H9 (cell line): Measurements from ENCODE around the gene LHFPL6. TPM values are rescaled to one million over a fixed set of nuclear protein-coding genes. Genes with fewer than 3 reads are reported as not detected.

Source experiments
- DNase-seq: peaks from one replicate; pipeline ENCODE4 v3.0.0-alpha.2; 2017
- H2AFZ ChIP-seq: one replicate; pipeline ENCODE4 v1.6.1; 2013; ENCODE audit warnings: mild to moderate bottlenecking, low read length, control low read depth, moderate library complexity
- H2AK5ac ChIP-seq: 2 replicates; pipeline ENCODE4 v1.6.1; 2013; ENCODE audit warnings: low read length, control low read depth, mixed read lengths; ENCODE audit not compliant: insufficient read length
- H2BK120ac ChIP-seq: one replicate; pipeline ENCODE4 v1.6.1; 2013; ENCODE audit warnings: low read depth, mild to moderate bottlenecking, low read length, control low read depth, inconsistent platforms; ENCODE audit not compliant: poor library complexity, severe bottlenecking
- H2BK12ac ChIP-seq: 2 replicates; pipeline ENCODE4 v1.6.1; 2013; ENCODE audit warnings: low read length, control low read depth, mixed read lengths, low read depth; ENCODE audit not compliant: insufficient read length
- H2BK15ac ChIP-seq: 2 replicates; pipeline ENCODE4 v1.6.1; 2013; ENCODE audit warnings: low read depth, low read length, control low read depth
- H2BK20ac ChIP-seq: one replicate; pipeline ENCODE4 v1.6.1; 2013; ENCODE audit warnings: low read depth, mild to moderate bottlenecking, low read length, control low read depth, inconsistent platforms; ENCODE audit not compliant: poor library complexity, severe bottlenecking
- H2BK5ac ChIP-seq: 2 replicates; pipeline ENCODE4 v1.6.1; 2013; ENCODE audit warnings: low read length, control low read depth, mixed read lengths; ENCODE audit not compliant: insufficient read length
- H3K14ac ChIP-seq: 2 replicates; pipeline ENCODE4 v1.6.1; 2013; ENCODE audit warnings: low read length, control low read depth; ENCODE audit not compliant: insufficient read depth
- H3K18ac ChIP-seq: 2 replicates; pipeline ENCODE4 v1.6.1; 2013; ENCODE audit warnings: low read depth, mild to moderate bottlenecking, mixed read lengths, low read length, control low read depth; ENCODE audit not compliant: insufficient read length
- H3K23ac ChIP-seq: 2 replicates; pipeline ENCODE4 v1.6.1; 2013; ENCODE audit warnings: low read length, control low read depth, mixed read lengths, low read depth; ENCODE audit not compliant: insufficient read length
- H3K23me2 ChIP-seq: 2 replicates; pipeline ENCODE4 v1.6.1; 2013; ENCODE audit warnings: low read depth, mild to moderate bottlenecking, mixed read lengths, low read length, control low read depth; ENCODE audit not compliant: insufficient read length, poor library complexity, severe bottlenecking
- H3K27ac ChIP-seq: 2 replicates; pipeline ENCODE4 v1.5.1; 2013; ENCODE audit warnings: low read length, control low read depth, mixed read lengths, low read depth; ENCODE audit not compliant: insufficient read length
- H3K27me3 ChIP-seq: 2 replicates; pipeline ENCODE4 v1.6.1; 2013; ENCODE audit warnings: low read length, control low read depth, inconsistent platforms; ENCODE audit not compliant: insufficient read depth
- H3K4ac ChIP-seq: 2 replicates; pipeline ENCODE4 v1.6.1; 2013; ENCODE audit warnings: low read depth, mild to moderate bottlenecking, control low read depth, inconsistent platforms, low read length, moderate library complexity
- H3K4me1 ChIP-seq: 2 replicates; pipeline ENCODE4 v1.6.1; 2013; ENCODE audit warnings: low read length, control low read depth, inconsistent platforms; ENCODE audit not compliant: insufficient read depth
- H3K4me2 ChIP-seq: 2 replicates; pipeline ENCODE4 v1.6.1; 2013; ENCODE audit warnings: low read length, control low read depth, mixed read lengths; ENCODE audit not compliant: insufficient read length, insufficient read depth
- H3K56ac ChIP-seq: 2 replicates; pipeline ENCODE4 v1.6.1; 2013; ENCODE audit warnings: low read depth, mild to moderate bottlenecking, mixed read lengths, low read length, control low read depth; ENCODE audit not compliant: insufficient read length
- H3K79me1 ChIP-seq: 2 replicates; pipeline ENCODE4 v1.6.1; 2013; ENCODE audit warnings: low read depth, mild to moderate bottlenecking, moderate library complexity, low read length, control low read depth, inconsistent platforms; ENCODE audit not compliant: insufficient read depth, poor library complexity, severe bottlenecking
- H3K79me2 ChIP-seq: 2 replicates; pipeline ENCODE4 v1.6.1; 2013; ENCODE audit warnings: low read length, control low read depth, inconsistent platforms; ENCODE audit not compliant: insufficient read depth
- H3K9ac ChIP-seq: 2 replicates; pipeline ENCODE4 v1.6.1; 2013; ENCODE audit warnings: low read length, control low read depth, mixed read lengths; ENCODE audit not compliant: insufficient read length; ENCODE audit errors: extremely low read depth
- H3K9me3 ChIP-seq: one replicate; pipeline ENCODE4 v1.6.1; 2013; ENCODE audit warnings: low read depth, low read length, inconsistent platforms; ENCODE audit not compliant: control insufficient read depth
- H3T11ph ChIP-seq: one replicate; pipeline ENCODE4 v1.6.1; 2013; ENCODE audit warnings: mild to moderate bottlenecking, low read length, control low read depth, inconsistent platforms
- H4K20me1 ChIP-seq: one replicate; pipeline ENCODE4 v1.6.1; 2013; ENCODE audit not compliant: control insufficient read depth, insufficient read length, insufficient read depth
- H4K5ac ChIP-seq: 2 replicates; pipeline ENCODE4 v1.6.1; 2013; ENCODE audit warnings: low read depth, mild to moderate bottlenecking, mixed read lengths, low read length, control low read depth; ENCODE audit not compliant: insufficient read length
- H4K8ac ChIP-seq: replicated peaks from 2 replicates; pipeline ENCODE4 v1.6.1; 2013; ENCODE audit warnings: low read length, control low read depth, mixed read lengths, low read depth; ENCODE audit not compliant: insufficient read length
- H4K91ac ChIP-seq: 2 replicates; pipeline ENCODE4 v1.6.1; 2013; ENCODE audit warnings: low read depth, mild to moderate bottlenecking, moderate library complexity, mixed read lengths, low read length, control low read depth; ENCODE audit not compliant: insufficient read length
- H3K27ac Mint-ChIP-seq, 3 experiments: 2 replicates in 2 of 3; 3 replicates in 1 of 3; pipeline ENCODE4 v1.8.0; 2020 to 2021; ENCODE audit warnings: mixed read lengths in 3 of 3, mild to moderate bottlenecking in 1 of 3, moderate library complexity in 1 of 3
- H3K27me3 Mint-ChIP-seq: 2 replicates; pipeline ENCODE4 v1.8.0; 2021; ENCODE audit warnings: low read depth, mild to moderate bottlenecking, moderate library complexity, mixed read lengths
- H3K36me3 Mint-ChIP-seq, 3 experiments: 2 replicates in 2 of 3; 3 replicates in 1 of 3; pipeline ENCODE4 v1.8.0; 2020 to 2021; ENCODE audit warnings: low read depth in 3 of 3, mixed read lengths in 3 of 3; ENCODE audit not compliant: insufficient read depth in 1 of 3
- H3K4me1 Mint-ChIP-seq, 2 experiments: 2 replicates each; pipeline ENCODE4 v1.8.0; 2020; ENCODE audit warnings: mixed read lengths in 2 of 2
- H3K4me3 Mint-ChIP-seq, 2 experiments: 2 replicates in 1 of 2; 3 replicates in 1 of 2; pipeline ENCODE4 v1.8.0; 2020 to 2021; ENCODE audit warnings: mild to moderate bottlenecking in 2 of 2, mixed read lengths in 2 of 2, moderate library complexity in 1 of 2
- H3K9me3 Mint-ChIP-seq, 2 experiments: 2 replicates in 1 of 2; 3 replicates in 1 of 2; pipeline ENCODE4 v1.8.0; 2020; ENCODE audit warnings: mild to moderate bottlenecking in 2 of 2, mixed read lengths in 2 of 2, moderate library complexity in 1 of 2
- CTCF ChIP-seq: fragments of 200-600 bp; sonication (generic); conservative IDR thresholded peaks from 3 replicates; pipeline ENCODE4 v1.8.0; 2021; ENCODE audit warnings: antibody characterized with exemption, mild to moderate bottlenecking
- WGBS: extraction: QIAGEN DNeasy Blood & Tissue Kit; methylation state at CpG from one replicate; pipeline ENCODE4 v1.1.7; 2013; ENCODE audit warnings: missing lambda C conversion rate, low lambda C conversion rate, mixed read lengths; ENCODE audit not compliant: insufficient read length; ENCODE audit errors: extremely low coverage; 5-methylcytosine and 5-hydroxymethylcytosine counted together
- total RNA-seq: library from RNA; stranded (reverse); gene quantifications from 2 replicates; pipeline ENCODE4 v1.2.1, GENCODE V29; 2021

LHFPL6 gene
- total RNA-seq, 1 experiment from 2014 or later, result 3.5 TPM

DNA sequence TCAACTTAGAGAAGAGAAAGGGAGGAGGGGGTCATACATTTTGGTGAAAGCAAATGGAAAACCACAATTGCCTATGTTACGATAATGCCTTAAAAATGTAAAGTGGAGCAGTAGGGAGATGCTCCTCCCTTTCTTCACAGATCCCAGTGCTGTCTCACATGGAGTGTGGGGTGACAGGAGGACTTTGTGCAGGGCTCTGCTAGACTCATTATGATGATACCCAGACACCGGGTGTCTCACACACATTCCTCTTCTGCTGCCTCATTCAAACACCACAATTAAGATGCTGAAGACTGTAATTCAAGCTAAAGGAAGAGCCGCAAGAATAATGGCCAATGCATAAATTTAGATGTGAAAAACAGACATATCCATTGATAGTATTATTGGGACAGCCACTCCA lies 150.6 kb downstream of the LHFPL6 start:
- Histone ChIP-seq H4K8ac (no peak overlapping the region), H3K4ac (no peak overlapping the region), H2BK5ac (no peak overlapping the region), H4K20me1 (no peaks in the 10 kb centered on the region), H3K27me3 (no peaks in the 10 kb centered on the region), H3K79me2 (no peaks in the 10 kb centered on the region), H3K56ac (no peak overlapping the region), H3K23ac (no peak overlapping the region), H3K79me1 (no peaks in the 10 kb centered on the region), H3K18ac (no peak overlapping the region), H4K91ac (no peak overlapping the region), H3K9ac (no peak overlapping the region), H3K4me1 (no peaks in the 10 kb centered on the region), H2AK5ac (no peak overlapping the region), H2AFZ (no peak overlapping the region), H2BK20ac (no peak overlapping the region), H3K14ac (no peak overlapping the region), H2BK15ac (no peak overlapping the region), H2BK120ac (no peak overlapping the region), H2BK12ac (no peak overlapping the region), H3K4me2 (no peak overlapping the region), H3T11ph (no peak overlapping the region), H4K5ac (no peak overlapping the region), H3K23me2 (no peaks in the 10 kb centered on the region), H3K27ac (no peak overlapping the region), H3K9me3 (no peaks in the 10 kb centered on the region)
- no peak overlapping the region for H3K4me3 Mint-ChIP-seq
- peaks cover 11 to 12% of the 10 kb centered on the region in 2 experiments for H3K4me1 Mint-ChIP-seq
- no peaks in the 10 kb centered on the region for H3K27me3 Mint-ChIP-seq
- no peak for TF ChIP-seq CTCF
- H3K27ac Mint-ChIP-seq, result no peak overlapping the region
- H3K9me3 Mint-ChIP-seq, result no peaks in the 10 kb centered on the region
- WGBS, result no CpG with 5 or more reads among the region's 3 CpGs
- no peaks in the 10 kb centered on the region for H3K36me3 Mint-ChIP-seq
- no peak for DNase-seq
